IMR-90 (cell line): ENCODE results near the gene SGO2. TPM values are rescaled to one million over a fixed set of nuclear protein-coding genes. Genes with fewer than 3 reads are reported as not detected.
A peak's percentile ranks its signal among the peaks of the same experiment; 100 is the strongest.

Experiments used
- ATAC-seq: fragments of 200-7000 bp; cut with Tn5 transposase; 2 replicates; pipeline ENCODE4 v1.9.1; 2020; ENCODE audit warnings: low read depth, mild to moderate bottlenecking, moderate library complexity
- BruUV-seq: library from RNA; stranded (reverse); fragments of 400-500 nt; replicated peaks from 2 replicates; lab custom pipeline; 2021; lab: Mats Ljungman, UMichigan
- CTCF ChIA-PET: fragments of 300-600 bp; formaldehyde crosslinking; extraction: SDS; loops from one replicate; lab custom pipeline; 2021; ENCODE audit warnings: antibody characterized with exemption; lab: Yijun Ruan, JAX
- POLR2A ChIA-PET: fragments of 300-600 bp; sonication (Branson Sonifier 250); formaldehyde crosslinking; loops from one replicate; lab custom pipeline; 2022; ENCODE audit warnings: antibody characterized with exemption; ENCODE audit not compliant: unreplicated experiment; lab: Charles Lee
- DNase-seq: peaks from one replicate; pipeline ENCODE4 v3.0.0; 2013
- H2AFZ ChIP-seq: replicated peaks from 2 replicates; pipeline ENCODE3; 2013; ENCODE audit warnings: low read length, mild to moderate bottlenecking; ENCODE audit not compliant: poor library complexity
- H2AK5ac ChIP-seq: 2 replicates; pipeline ENCODE4 v1.6.1; 2013; ENCODE audit warnings: low read depth, low read length, inconsistent platforms
- H2AK9ac ChIP-seq: replicated peaks from 2 replicates; pipeline ENCODE3; 2013; ENCODE audit warnings: mild to moderate bottlenecking, low read depth, low read length, moderate library complexity; ENCODE audit not compliant: poor library complexity
- H2BK120ac ChIP-seq: 2 replicates; pipeline ENCODE4 v1.6.1; 2013; ENCODE audit warnings: low read depth, low read length, inconsistent platforms
- H2BK15ac ChIP-seq: 3 replicates; pipeline ENCODE4 v1.6.1; 2013; ENCODE audit warnings: low read depth, low read length, inconsistent platforms
- H2BK20ac ChIP-seq: 2 replicates; pipeline ENCODE4 v1.6.1; 2013; ENCODE audit warnings: low read depth, mild to moderate bottlenecking, inconsistent platforms, low read length, moderate library complexity
- H2BK5ac ChIP-seq: 2 replicates; pipeline ENCODE4 v1.6.1; 2013; ENCODE audit warnings: mild to moderate bottlenecking, low read depth, low read length, inconsistent platforms; ENCODE audit not compliant: poor library complexity, severe bottlenecking
- H3K14ac ChIP-seq: replicated peaks from 2 replicates; pipeline ENCODE4 v1.6.1; 2013; ENCODE audit warnings: low read depth, low read length, inconsistent platforms
- H3K18ac ChIP-seq: 2 replicates; pipeline ENCODE4 v1.6.1; 2013; ENCODE audit warnings: low read depth, low read length, control low read depth
- H3K23ac ChIP-seq: 2 replicates; pipeline ENCODE4 v1.6.1; 2013; ENCODE audit warnings: low read depth, low read length, inconsistent platforms
- H3K27ac ChIP-seq: 2 replicates; pipeline ENCODE4 v1.5.1; 2013; ENCODE audit warnings: mild to moderate bottlenecking, control low read depth, low read length; ENCODE audit not compliant: insufficient read depth
- H3K27me3 ChIP-seq: 2 replicates; pipeline ENCODE4 v1.6.1; 2013; ENCODE audit warnings: low read length; ENCODE audit not compliant: control insufficient read depth, insufficient read depth
- H3K36me3 ChIP-seq: 2 replicates; pipeline ENCODE4 v1.6.1; 2013; ENCODE audit warnings: low read length, mixed read lengths; ENCODE audit not compliant: control insufficient read depth, insufficient read depth
- H3K4ac ChIP-seq: 2 replicates; pipeline ENCODE4 v1.6.1; 2013; ENCODE audit warnings: low read depth, low read length, inconsistent platforms
- H3K4me1 ChIP-seq: 2 replicates; pipeline ENCODE4 v1.6.1; 2013; ENCODE audit warnings: low read length, mixed read lengths; ENCODE audit not compliant: control insufficient read depth, insufficient read depth
- H3K4me2 ChIP-seq: 2 replicates; pipeline ENCODE4 v1.6.1; 2013; ENCODE audit warnings: low read depth, mild to moderate bottlenecking, control low read depth, low read length, moderate library complexity
- H3K4me3 ChIP-seq: 2 replicates; pipeline ENCODE4 v1.5.1; 2013; ENCODE audit warnings: low read depth, mild to moderate bottlenecking, control low read depth, low read length, moderate library complexity; ENCODE audit not compliant: insufficient read depth
- H3K56ac ChIP-seq: 2 replicates; pipeline ENCODE4 v1.6.1; 2013; ENCODE audit warnings: low read length, inconsistent platforms; ENCODE audit not compliant: insufficient read depth; ENCODE audit errors: extremely low read depth
- H3K79me1 ChIP-seq, 2 experiments: 2 replicates each; pipeline ENCODE4 v1.6.1; 2013; ENCODE audit warnings: low read length in 2 of 2, inconsistent platforms in 1 of 2, low read depth in 1 of 2
- H3K9ac ChIP-seq: 2 replicates; pipeline ENCODE4 v1.6.1; 2013; ENCODE audit warnings: low read depth, low read length, control low read depth
- H3K9me1 ChIP-seq: 2 replicates; pipeline ENCODE4 v1.6.1; 2013; ENCODE audit warnings: low read length, inconsistent platforms; ENCODE audit not compliant: insufficient read depth
- H3K9me3 ChIP-seq: 2 replicates; pipeline ENCODE4 v1.6.1; 2013; ENCODE audit warnings: low read length; ENCODE audit not compliant: control insufficient read depth, insufficient read depth
- H4K20me1 ChIP-seq: 2 replicates; pipeline ENCODE4 v1.6.1; 2013; ENCODE audit warnings: low read length, inconsistent platforms; ENCODE audit not compliant: insufficient read depth
- H4K5ac ChIP-seq: 2 replicates; pipeline ENCODE4 v1.6.1; 2013; ENCODE audit warnings: mild to moderate bottlenecking, low read depth, low read length, control low read depth
- H4K8ac ChIP-seq, 2 experiments: 2 replicates each; pipeline ENCODE4 v1.6.1; 2013; ENCODE audit warnings: low read depth in 2 of 2, low read length in 2 of 2, control low read depth in 1 of 2, inconsistent platforms in 1 of 2
- H4K91ac ChIP-seq: 2 replicates; pipeline ENCODE4 v1.6.1; 2013; ENCODE audit warnings: low read depth, low read length, inconsistent platforms; ENCODE audit not compliant: insufficient read depth
- MAFK ChIP-seq: IDR thresholded peaks from 2 replicates; pipeline ENCODE4 v1.6.1; 2012; ENCODE audit warnings: low read depth, low read length, improper control_type of control experiment
- WGBS, 2 experiments: methylation state at CpG; one replicate each; pipeline versions ENCODE4 v1.1.5 to v1.1.7; 2013; ENCODE audit warnings: missing lambda C conversion rate in 2 of 2; ENCODE audit not compliant: insufficient read length in 1 of 2; ENCODE audit errors: extremely low coverage in 2 of 2; 5-methylcytosine and 5-hydroxymethylcytosine counted together
- dilution Hi-C: fragments of 300-500 bp; cut with HindIII; formaldehyde crosslinking; loops from one replicate; pipeline ENCODE4 v1.14.3; 2018; ENCODE audit warnings: low sequenced_read_pairs; ENCODE audit not compliant: unreplicated experiment
- in situ Hi-C: fragments of 300-500 bp; cut with MboI; formaldehyde crosslinking; loops from 3 replicates; pipeline ENCODE4 v1.14.3; 2019; ENCODE audit warnings: low sequenced_read_pairs, inconsistent platforms, mixed read lengths
- intact Hi-C: fragments of 100-400 bp; cut with micrococcal nuclease; formaldehyde crosslinking; loops from 2 replicates; pipeline ENCODE4 v1.10.0; 2022
- polyA plus RNA-seq, 3 experiments: library from polyadenylated mRNA; depleted of rRNA; stranded (reverse); fragments of >200 nt; gene quantifications; 2 replicates each; pipeline ENCODE4 v1.2.3, GENCODE V29; 2012; ENCODE audit warnings: low replicate concordance in 1 of 3
- total RNA-seq: library from RNA; depleted of rRNA; stranded (reverse); fragments of >200 nt; gene quantifications from 2 replicates; pipeline ENCODE4 v1.2.3, GENCODE V29; 2012

Gene SGO2
- total and polyA plus RNA-seq, 2 of the 4 experiments (the other 2 are of a cell fraction) = 5.4 to 6.3 TPM

DNA sequence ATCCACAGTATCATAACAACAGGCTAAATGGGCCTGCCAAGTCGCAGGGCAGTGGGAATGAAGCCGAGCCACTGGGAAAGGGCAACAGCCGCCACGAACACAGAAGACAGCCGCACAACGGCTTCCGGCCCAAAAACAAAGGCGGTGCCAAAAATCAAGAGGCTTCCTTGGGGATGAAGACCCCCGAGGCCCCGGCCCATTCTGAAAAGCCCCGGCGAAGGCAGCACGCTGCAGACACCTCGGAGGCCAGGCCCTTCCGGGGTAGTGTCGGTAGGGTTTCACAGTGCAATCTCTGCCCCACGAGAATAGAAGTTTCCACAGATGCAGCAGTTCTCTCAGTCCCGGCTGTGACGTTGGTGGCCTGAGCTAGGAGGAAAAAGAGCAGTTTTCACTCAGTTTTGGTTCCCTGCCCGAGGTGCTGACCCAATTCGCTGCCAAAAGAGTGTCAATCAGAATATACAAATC, 48.3 kb upstream of the SGO2 start:
- intact Hi-C loops (no loop called here), dilution Hi-C loops (no loop called here), in situ Hi-C loops (loop anchor here (5.0 kb wide), 1 partner anchor 500 kb away; no protein-coding TSS in a partner anchor)
- no peak overlapping the region for H3K56ac ChIP-seq
- peaks cover 9 to 33% of the 10 kb centered on the region in 2 experiments; a peak in 3 of 4 replicates for H3K79me1 ChIP-seq
- H3K36me3 ChIP-seq = peaks cover 44% of the 10 kb centered on the region
- peaks cover 11% of the 10 kb centered on the region for H3K9me1 ChIP-seq
- H2BK5ac ChIP-seq = peak overlapping the region; percentile 5
- H2BK120ac ChIP-seq = no peak overlapping the region
- DNase-seq (no peak), ATAC-seq (no peak)
- no peak overlapping the region for H3K14ac ChIP-seq
- no peak overlapping the region for H4K8ac ChIP-seq
- no peak overlapping the region for H3K4ac ChIP-seq
- H4K20me1 ChIP-seq = no peaks in the 10 kb centered on the region
- H2AK9ac ChIP-seq = no peak overlapping the region
- ChIA-PET POLR2A (no interaction called here), CTCF (no interaction called here)
- peak overlapping the region; percentile 29; the same call in 1 of the 2 replicates for H3K27ac ChIP-seq
- H3K4me3 ChIP-seq = no peak overlapping the region
- H3K9ac ChIP-seq = no peak overlapping the region
- H3K23ac ChIP-seq = peak overlapping the region; percentile 17; the same call in 1 of the 2 replicates
- no peak overlapping the region for H2BK20ac ChIP-seq
- H4K91ac ChIP-seq = no peak overlapping the region
- H2BK15ac ChIP-seq = no peak overlapping the region
- no peak for TF ChIP-seq MAFK
- WGBS, 2 experiments = 97% methylated on average over 14 of the region's 21 CpGs; no CpG with 5 or more reads in 1 of the 2 experiments
- no peak overlapping the region for H3K4me2 ChIP-seq
- no peak overlapping the region for H3K18ac ChIP-seq
- H2AK5ac ChIP-seq = no peak overlapping the region
- H3K27me3 ChIP-seq = no peaks in the 10 kb centered on the region
- no peak overlapping the region for H2AFZ ChIP-seq
- BruUV-seq = TSS peak; percentile 85
- H3K9me3 ChIP-seq = no peaks in the 10 kb centered on the region
- H3K4me1 ChIP-seq = peaks cover 13% of the 10 kb centered on the region
- 0 out of 2 replicates have a peak overlapping the region, but pooled peaks have one; percentile 9 for H4K5ac ChIP-seq
